ENCODE results near the gene SGTA.

SGTA gene

DNA sequence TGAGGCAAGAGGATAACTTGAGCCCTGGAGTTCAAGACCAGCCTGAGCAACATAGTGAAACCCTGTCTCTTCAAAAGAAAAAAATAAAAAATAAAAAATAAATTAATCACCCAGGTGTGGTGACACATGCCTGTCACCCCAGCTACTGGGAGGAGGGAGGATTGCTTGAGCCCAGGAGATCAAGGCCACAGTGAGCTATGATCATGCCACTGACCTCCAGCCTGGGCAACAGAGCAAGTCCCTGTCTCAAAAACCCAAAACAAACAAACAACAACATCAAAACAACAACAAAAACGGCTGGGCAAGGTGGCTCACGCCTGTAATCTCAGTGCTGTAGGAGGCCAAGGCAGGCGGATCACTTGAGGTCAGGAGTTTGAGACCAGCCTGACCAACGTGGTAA lies 39.0 kb downstream of the SGTA start:
- DNase-seq = no peak

- DNase-seq = no peak
Measured at GRCh38 chr19:2743099-2743498, 40.0 kb downstream of the SGTA start.

GRCh38 chr19:2740314-2740656 lies 42.8 kb downstream of the SGTA start:
- no peak for DNase-seq

DNA sequence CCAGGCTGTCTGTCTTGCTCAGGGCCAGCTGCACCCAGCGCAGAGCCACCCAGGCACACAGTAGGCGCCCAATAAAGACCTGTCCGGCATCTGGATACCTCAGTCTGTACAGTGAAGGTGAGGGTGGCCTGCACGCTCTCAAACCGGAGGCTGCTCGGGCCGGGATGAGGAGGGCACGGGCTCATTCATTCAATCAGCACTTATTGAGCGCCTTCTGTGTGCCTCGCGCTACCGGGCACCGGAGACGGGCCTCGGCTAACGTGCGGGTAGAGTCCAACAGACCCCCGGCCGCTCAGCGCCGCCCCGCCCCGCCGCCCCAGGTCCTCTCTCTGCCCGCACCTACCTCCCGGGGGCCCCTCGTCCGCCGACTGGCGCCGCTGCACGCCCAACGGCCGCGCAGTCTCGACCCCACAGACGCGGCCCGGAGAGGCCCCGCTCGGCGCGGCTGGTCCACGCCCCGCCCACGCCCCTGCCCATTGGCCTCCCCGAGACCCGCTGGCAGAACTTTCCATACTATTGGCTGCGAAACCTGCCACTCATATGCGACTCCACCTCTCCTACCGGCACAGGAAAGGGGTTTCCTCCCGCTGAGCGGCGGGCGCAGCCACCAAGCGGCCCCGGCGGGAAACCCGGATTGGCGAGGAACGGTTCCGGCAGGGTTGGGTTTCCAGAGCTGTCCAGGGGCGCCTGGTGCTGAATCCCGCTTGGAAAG lies 43.3 kb downstream of the SGTA start, which contains the start of gene SLC39A3:
Gene SLC39A3, minus strand, starts transcription at position 416 of the 712 bp plus-strand sequence. CDS start 2,760 bp downstream, outside the sequence.
- DNase-seq = peak; percentile 99

DNA sequence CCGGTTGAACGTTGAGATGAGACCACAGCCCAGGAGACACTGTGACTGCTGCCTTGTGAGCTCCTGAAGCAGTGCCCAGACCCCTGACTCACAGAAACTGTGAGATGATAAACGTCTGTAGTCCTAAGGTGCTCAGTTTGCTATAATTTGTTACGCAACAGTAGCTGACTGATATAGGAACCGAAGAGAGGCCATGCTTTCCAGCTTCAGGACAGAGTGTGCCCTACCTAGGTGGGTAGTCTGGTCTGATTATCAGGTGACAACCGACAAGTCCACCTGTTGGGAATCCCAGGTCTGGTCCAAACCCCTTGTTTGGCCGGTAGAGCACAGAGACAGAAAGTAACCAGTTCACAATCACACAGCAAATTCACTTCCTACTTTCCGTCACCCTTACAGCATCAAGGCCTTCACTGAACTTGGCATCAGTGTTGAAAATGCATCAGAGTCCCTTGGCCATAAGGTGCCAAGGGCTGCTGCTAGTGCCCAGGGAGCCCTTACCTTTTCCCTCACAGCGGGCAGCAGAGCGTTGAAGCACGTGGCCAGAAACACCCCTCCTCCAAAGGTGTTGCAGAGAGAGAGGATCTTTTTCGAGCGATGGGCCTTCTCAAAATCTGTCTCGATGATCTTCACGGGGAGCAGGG lies 46.4 kb downstream of the SGTA start:
- no peak for DNase-seq

- no peak for DNase-seq
Measured at GRCh38 chr19:2735374-2735773, 47.7 kb downstream of the SGTA start.

DNA sequence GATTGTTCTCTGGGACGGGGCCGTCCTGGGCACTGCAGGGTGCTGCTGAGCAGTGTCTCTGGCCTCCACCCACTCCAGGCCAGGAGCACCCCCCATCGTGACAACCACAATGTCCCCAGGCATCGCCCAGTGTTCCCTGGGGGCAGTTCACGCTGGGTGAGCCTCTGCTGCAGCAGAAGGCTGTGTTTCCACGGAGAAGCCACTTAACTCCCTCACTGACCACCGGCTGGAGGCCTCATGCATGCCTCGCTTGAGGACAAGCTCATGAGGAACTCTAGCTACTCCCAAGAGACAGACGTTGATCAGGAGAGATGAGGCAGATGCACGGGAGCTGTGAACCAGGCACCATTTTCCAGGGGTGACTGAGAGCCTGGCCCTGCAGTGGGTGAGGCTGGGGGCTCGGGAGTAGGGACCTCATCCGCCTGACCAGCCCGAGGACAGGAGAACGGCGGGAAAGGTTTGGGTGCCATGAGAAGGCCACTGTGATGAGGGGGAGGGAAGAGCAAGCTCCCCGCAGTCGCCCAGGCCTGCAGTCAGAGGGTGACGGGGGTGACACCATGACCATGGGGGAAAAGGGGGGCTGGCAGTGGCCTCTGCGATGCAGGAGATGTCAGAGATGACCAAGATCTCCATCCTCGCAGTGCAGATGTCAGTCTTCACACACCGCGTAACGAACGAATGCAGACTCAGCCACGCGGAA lies 48.3 kb downstream of the SGTA start:
- DNase-seq = no peak

GRCh38 chr19:2733930-2734588 lies 49.0 kb downstream of the SGTA start:
- no peak for DNase-seq

- no peak for DNase-seq
Measured at GRCh38 chr19:2732883-2733282, 50.2 kb downstream of the SGTA start.

GRCh38 chr19:2732157-2732725 lies 50.8 kb downstream of the SGTA start:
- no peak for DNase-seq

- DNase-seq = no peak
Measured at GRCh38 chr19:2731181-2731995, 51.7 kb downstream of the SGTA start.

GRCh38 chr19:2729943-2730818 lies 52.9 kb downstream of the SGTA start:
- DNase-seq = no peak

GRCh38 chr19:2728783-2729387 lies 54.2 kb downstream of the SGTA start:
- no peak for DNase-seq

DNA sequence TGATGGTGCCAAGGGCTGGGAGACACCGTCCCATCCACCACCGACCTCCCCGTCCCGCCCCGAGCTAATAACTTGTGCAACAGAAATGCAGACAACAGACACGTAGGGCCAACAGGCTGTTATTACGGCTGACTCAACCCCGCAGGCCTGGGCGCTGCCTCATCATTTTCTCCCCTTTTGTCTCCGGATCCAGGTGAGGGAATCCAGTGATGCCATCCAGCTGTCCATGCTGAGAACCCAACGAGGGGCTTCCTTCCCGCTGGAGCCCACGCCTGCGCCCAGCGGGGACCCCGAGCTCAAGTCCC lies 55.5 kb downstream of the SGTA start:
- no peak for DNase-seq

DNA sequence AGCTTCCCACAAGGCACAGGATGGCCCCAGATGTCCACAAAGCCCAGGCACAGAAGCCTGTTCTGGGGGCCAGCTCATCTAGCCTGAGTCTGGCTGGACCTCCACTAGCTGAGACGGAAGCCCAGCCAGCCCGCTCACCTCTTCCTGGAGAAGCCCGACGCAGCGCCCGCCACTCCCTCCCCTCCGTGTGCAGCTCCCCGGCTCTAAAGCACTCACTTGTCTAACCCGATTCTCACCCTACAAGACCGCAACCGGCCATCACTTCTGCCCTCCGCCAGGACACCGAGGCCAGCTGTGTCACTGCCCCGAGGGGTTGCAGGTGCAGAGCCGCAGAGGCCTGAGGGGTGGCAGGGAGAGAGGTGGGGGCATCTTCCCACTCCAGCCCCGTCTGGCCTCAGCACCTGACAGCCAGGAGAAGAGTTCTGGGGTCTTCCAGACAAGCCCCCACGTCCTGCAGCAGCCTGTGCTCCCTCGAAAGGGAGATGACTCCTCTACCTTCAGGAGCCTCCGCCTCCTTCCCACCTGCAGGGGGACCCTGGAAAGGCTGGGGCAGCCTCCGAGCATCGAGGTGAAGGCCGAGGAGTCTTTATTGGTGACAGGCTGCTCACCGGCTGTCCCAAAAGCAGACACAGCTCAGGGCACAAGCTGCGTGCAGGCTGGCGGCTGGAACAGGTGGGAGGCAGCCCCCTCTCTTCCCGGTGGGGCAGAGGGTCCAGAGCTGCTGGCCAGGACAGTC lies 56.0 kb downstream of the SGTA start:
- no peak for DNase-seq

GRCh38 chr19:2726160-2726855 lies 56.8 kb downstream of the SGTA start:
- DNase-seq = no peak

- no peak for DNase-seq
Measured at GRCh38 chr19:2724148-2724557, 58.9 kb downstream of the SGTA start.

GRCh38 chr19:2723747-2724146 lies 59.3 kb downstream of the SGTA start:
- DNase-seq = no peak

GRCh38 chr19:2723345-2723715 lies 59.7 kb downstream of the SGTA start:
- DNase-seq = no peak
